KOPT-K1 (cell line): ENCODE data around the gene P2RY6.

Experiments
- H3K27ac ChIP-seq: fragments of 200-600 bp; sonication (generic); 2 replicates; pipeline ENCODE4 v1.5.1; 2016; ENCODE audit warnings: antibody characterized with exemption, mild to moderate bottlenecking, low read depth, low read length; ENCODE audit not compliant: poor library complexity, severe bottlenecking
- H3K36me3 ChIP-seq: fragments of 200-600 bp; sonication (generic); 2 replicates; pipeline ENCODE4 v1.5.1; 2017; ENCODE audit warnings: antibody characterized with exemption, mild to moderate bottlenecking, low read length, moderate library complexity; ENCODE audit not compliant: insufficient read depth
- H3K9me3 ChIP-seq: fragments of 200-600 bp; sonication (generic); 2 replicates; pipeline ENCODE4 v1.5.1; 2017; ENCODE audit warnings: antibody characterized with exemption, low read length, mild to moderate bottlenecking; ENCODE audit not compliant: insufficient read depth, poor library complexity, severe bottlenecking

The P2RY6 gene

GRCh38 chr11:73245461-73245860, 26.7 kb upstream of the P2RY6 start:
- H3K9me3 ChIP-seq: no peaks in the 10 kb centered on the region
- H3K36me3 ChIP-seq: no peaks in the 10 kb centered on the region
- no peak overlapping the region for H3K27ac ChIP-seq

GRCh38 chr11:73246303-73246702, 25.8 kb upstream of the P2RY6 start:
- H3K27ac ChIP-seq: no peak overlapping the region
- no peaks in the 10 kb centered on the region for H3K9me3 ChIP-seq
- H3K36me3 ChIP-seq: no peaks in the 10 kb centered on the region

GRCh38 chr11:73248526-73249185, 23.5 kb upstream of the P2RY6 start:
- Histone ChIP-seq H3K27ac (no peak overlapping the region), H3K36me3 (no peaks in the 10 kb centered on the region), H3K9me3 (no peaks in the 10 kb centered on the region)

GRCh38 chr11:73249304-73249703, 22.8 kb upstream of the P2RY6 start:
- Histone ChIP-seq H3K9me3 (no peaks in the 10 kb centered on the region), H3K27ac (no peak overlapping the region), H3K36me3 (no peaks in the 10 kb centered on the region)

- H3K9me3 ChIP-seq: no peaks in the 10 kb centered on the region
- H3K36me3 ChIP-seq: no peaks in the 10 kb centered on the region
- no peak overlapping the region for H3K27ac ChIP-seq
Observed at GRCh38 chr11:73249853-73250783, 22.0 kb upstream of the P2RY6 start.

GRCh38 chr11:73252577-73253191, 19.5 kb upstream of the P2RY6 start:
- H3K27ac ChIP-seq: no peak overlapping the region
- H3K36me3 ChIP-seq: no peaks in the 10 kb centered on the region
- no peaks in the 10 kb centered on the region for H3K9me3 ChIP-seq

GRCh38 chr11:73257342-73258103, 14.6 kb upstream of the P2RY6 start:
- Histone ChIP-seq H3K27ac (no peak overlapping the region), H3K36me3 (no peaks in the 10 kb centered on the region), H3K9me3 (no peaks in the 10 kb centered on the region)

- no peak overlapping the region for H3K27ac ChIP-seq
- no peaks in the 10 kb centered on the region for H3K36me3 ChIP-seq
- no peaks in the 10 kb centered on the region for H3K9me3 ChIP-seq
Observed at GRCh38 chr11:73258104-73259035, 13.8 kb upstream of the P2RY6 start.

GRCh38 chr11:73259406-73260126, 12.6 kb upstream of the P2RY6 start:
- H3K27ac ChIP-seq: no peak overlapping the region
- no peaks in the 10 kb centered on the region for H3K36me3 ChIP-seq

GRCh38 chr11:73260127-73260457, 12.0 kb upstream of the P2RY6 start:
- no peaks in the 10 kb centered on the region for H3K36me3 ChIP-seq
- no peaks in the 10 kb centered on the region for H3K9me3 ChIP-seq
- no peak overlapping the region for H3K27ac ChIP-seq

More at GRCh38 chr11:73259406-73260126, 12.6 kb upstream of the P2RY6 start:
- H3K9me3 ChIP-seq: no peaks in the 10 kb centered on the region

- Histone ChIP-seq H3K27ac (no peak overlapping the region), H3K9me3 (no peaks in the 10 kb centered on the region), H3K36me3 (no peaks in the 10 kb centered on the region)
Observed at GRCh38 chr11:73262851-73263495, 9.2 kb upstream of the P2RY6 start.

GRCh38 chr11:73263640-73264039, 8.5 kb upstream of the P2RY6 start:
- Histone ChIP-seq H3K36me3 (no peaks in the 10 kb centered on the region), H3K27ac (no peak overlapping the region), H3K9me3 (no peaks in the 10 kb centered on the region)

GRCh38 chr11:73265278-73265810, 6.8 kb upstream of the P2RY6 start:
- Histone ChIP-seq H3K9me3 (no peaks in the 10 kb centered on the region), H3K36me3 (no peaks in the 10 kb centered on the region), H3K27ac (no peak overlapping the region)
